K562 (cell line): ENCODE data around the gene PIGV. TPM values are rescaled to one million over a fixed set of nuclear protein-coding genes. Genes with fewer than 3 reads are reported as not detected.

Experiments used
- BRF1 ChIP-seq: IDR thresholded peaks from 3 replicates; pipeline ENCODE4 v1.6.1; 2011; ENCODE audit warnings: borderline replicate concordance, mild to moderate bottlenecking; ENCODE audit not compliant: insufficient read length; ENCODE audit errors: extremely low read depth
- CCNT2 ChIP-seq: IDR thresholded peaks from 2 replicates; pipeline ENCODE4 v1.6.1; 2011; ENCODE audit warnings: borderline replicate concordance, low read depth, mild to moderate bottlenecking, moderate library complexity, mixed read lengths, low read length; ENCODE audit not compliant: insufficient read length; ENCODE audit errors: extremely low read depth
- CHD4 ChIP-seq: fragments of 200-600 bp; sonication (generic); IDR thresholded peaks from 3 replicates; pipeline ENCODE4 v1.6.1; 2012; ENCODE audit warnings: low read depth, mild to moderate bottlenecking, mixed read lengths, low read length, inconsistent platforms; ENCODE audit not compliant: insufficient read depth, insufficient replicate concordance, poor library complexity, severe bottlenecking
- EP300 ChIP-seq: IDR thresholded peaks from 2 replicates; pipeline ENCODE4 v1.6.1; 2012; ENCODE audit warnings: low read length, improper control_type of control experiment
- GATA2 ChIP-seq: sonication (generic); formaldehyde crosslinking; IDR thresholded peaks from 2 replicates; pipeline ENCODE4 v1.4.0; 2020; ENCODE audit warnings: mild to moderate bottlenecking, missing genetic modification reagents
- HMG20A ChIP-seq: fragments of 450-650 bp; formaldehyde crosslinking; conservative IDR thresholded peaks from 2 replicates; pipeline ENCODE4 v1.4.0; 2020; ENCODE audit warnings: mild to moderate bottlenecking, mixed read lengths
- IFI16 ChIP-seq: fragments of 250-450 bp; sonication (Bioruptor Pico); IDR thresholded peaks from 2 replicates; pipeline ENCODE4 v2.1.2; 2022; ENCODE audit warnings: mild to moderate bottlenecking, inconsistent platforms
- PHB ChIP-seq: fragments of 250-450 bp; sonication (Bioruptor Pico); IDR thresholded peaks from 2 replicates; pipeline ENCODE4 v1.5.0; 2021
- POLR2AphosphoS5 ChIP-seq: IDR thresholded peaks from 2 replicates; pipeline ENCODE4 v1.6.1; 2011; ENCODE audit warnings: mild to moderate bottlenecking, low read depth, low read length, moderate library complexity; ENCODE audit not compliant: control insufficient read depth, insufficient read depth
- SMARCA5 ChIP-seq: fragments of 450-650 bp; IDR thresholded peaks from 2 replicates; pipeline ENCODE4 v1.6.1; 2016
- SMC3 ChIP-seq: conservative IDR thresholded peaks from 2 replicates; pipeline ENCODE4 v1.6.1; 2011; ENCODE audit warnings: low read depth, low read length, improper control_type of control experiment; ENCODE audit not compliant: insufficient read depth
- TSHZ1 ChIP-seq: fragments of 250-450 bp; sonication (Bioruptor Pico); IDR thresholded peaks from 2 replicates; pipeline ENCODE4 v1.4.0; 2020; ENCODE audit warnings: mild to moderate bottlenecking, moderate library complexity
- YY1 ChIP-seq, 3 experiments: IDR thresholded peaks; 2 replicates each; pipeline ENCODE4 v1.6.1; 2011; ENCODE audit warnings: low read length in 2 of 3, mild to moderate bottlenecking in 2 of 3, moderate library complexity in 2 of 3, borderline replicate concordance in 1 of 3, control low read depth in 1 of 3, low read depth in 1 of 3; ENCODE audit not compliant: insufficient read depth in 3 of 3, insufficient replicate concordance in 2 of 3, control insufficient read depth in 1 of 3, insufficient read length in 1 of 3; ENCODE audit errors: extremely low read depth in 1 of 3
- ZBTB7A ChIP-seq: IDR thresholded peaks from 2 replicates; pipeline ENCODE4 v1.6.1; 2011; ENCODE audit warnings: low read depth, mild to moderate bottlenecking, low read length, moderate library complexity, borderline replicate concordance; ENCODE audit not compliant: control insufficient read depth
- ZNF282 ChIP-seq: sonication (generic); formaldehyde crosslinking; IDR thresholded peaks from 2 replicates; pipeline ENCODE4 v1.8.1; 2023; ENCODE audit warnings: missing genetic modification reagents
- polyA plus RNA-seq, 8 experiments: library from polyadenylated mRNA; depleted of rRNA in 4 of 8; stranded (reverse) in 5 of 8; unstranded in 3 of 8; fragments of >200 nt; fragmentation: Nextera tagmentation in 2 of 8; fragmentation: Illumina TruSeq in 1 of 8; extraction: Ambion mirVana in 2 of 8; extraction: Trizol in 1 of 8; gene quantifications; 2 replicates each; pipeline versions ENCODE4 v1.2.1 to v1.2.3, GENCODE V29; 2011 to 2014; ENCODE audit warnings: inconsistent platforms in 1 of 8, missing spikeins in 1 of 8
- total RNA-seq, 7 experiments: library from RNA; depleted of rRNA in 6 of 7; stranded (reverse); fragments of >200 nt in 6 of 7; fragmentation: Illumina TruSeq in 2 of 7; extraction: Trizol in 2 of 7; gene quantifications; 2 replicates each; pipeline versions ENCODE4 v1.2.1 to v1.2.3, GENCODE V29; 2011 to 2021; ENCODE audit warnings: low replicate concordance in 1 of 7
- TF ChIP-seq, protein P1 (sequence below), 3 experiments: fragments of 200-800 bp in 1 of 3; sonication (Bioruptor generic) in 1 of 3; sonication (generic) in 1 of 3; formaldehyde crosslinking in 1 of 3; IDR thresholded peaks; 2 replicates each; pipeline versions ENCODE4 v1.6.1 to v1.8.0; 2016 to 2022; ENCODE audit warnings: mild to moderate bottlenecking in 2 of 3, missing compliant biosample characterization in 2 of 3, missing genetic modification characterization in 2 of 3, missing genetic modification reagents in 1 of 3
- TF ChIP-seq, protein P2 (sequence below): sonication (generic); formaldehyde crosslinking; IDR thresholded peaks from 2 replicates; pipeline ENCODE4 v1.8.0; 2022; ENCODE audit warnings: mild to moderate bottlenecking, missing genetic modification reagents
- TF ChIP-seq, protein P3 (sequence below): fragments of 450-650 bp; formaldehyde crosslinking; IDR thresholded peaks from 2 replicates; pipeline ENCODE4 v1.4.0; 2020; ENCODE audit warnings: mild to moderate bottlenecking

The PIGV gene
- total and polyA plus RNA-seq, 9 of the 15 experiments (the other 6 are each of a cell fraction or from before 2014, with no cell fraction given), result 8.4 to 21.8 (median 11.7) TPM

DNA sequence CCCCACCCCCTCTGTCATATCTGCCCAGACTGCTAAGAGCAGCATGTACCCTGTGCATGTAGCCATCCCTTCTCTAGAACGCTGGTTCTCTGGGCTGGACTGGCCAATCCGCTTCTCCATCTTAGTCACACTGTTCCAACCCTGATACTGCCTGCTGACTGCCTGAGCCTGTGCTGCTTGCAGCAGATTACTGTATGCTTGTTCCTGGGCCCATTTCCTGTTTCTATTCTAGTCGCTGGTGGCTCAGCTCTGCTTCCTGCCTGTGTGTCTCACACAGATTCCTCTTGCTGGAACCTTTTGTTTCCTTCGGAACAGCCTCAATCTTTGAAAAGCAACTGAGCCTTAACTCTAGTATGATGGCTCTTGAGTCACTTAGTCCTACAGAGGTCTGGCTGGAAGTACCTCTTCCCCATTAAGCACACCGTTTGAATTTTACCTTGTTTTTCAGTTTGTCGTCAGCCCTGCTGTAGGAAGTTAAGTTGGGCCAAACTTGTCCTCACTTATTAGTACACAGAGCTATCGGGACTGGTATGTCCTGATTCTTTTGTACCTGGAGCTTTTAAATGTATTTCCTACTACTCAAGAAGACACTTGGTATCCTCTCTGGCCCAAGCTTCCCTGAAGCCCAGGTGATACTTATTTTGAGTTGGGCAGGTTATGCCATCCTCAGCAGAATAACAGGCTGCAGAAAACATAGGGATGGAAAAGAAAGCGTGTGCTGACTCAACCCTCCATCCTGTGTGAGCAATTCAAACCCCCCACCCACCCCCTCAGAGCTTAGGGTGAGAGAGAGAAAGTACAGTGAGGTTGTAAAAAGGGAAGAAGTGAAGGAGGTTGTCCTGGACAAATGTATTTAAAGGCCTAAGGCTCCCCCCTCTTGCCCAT, 43.4 kb upstream of the PIGV start (continued):
- TF ChIP-seq, protein P1, sequence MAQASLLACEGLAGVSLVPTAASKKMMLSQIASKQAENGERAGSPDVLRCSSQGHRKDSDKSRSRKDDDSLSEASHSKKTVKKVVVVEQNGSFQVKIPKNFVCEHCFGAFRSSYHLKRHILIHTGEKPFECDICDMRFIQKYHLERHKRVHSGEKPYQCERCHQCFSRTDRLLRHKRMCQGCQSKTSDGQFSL (CRISPR knock-in tag; IDR thresholded peaks at IDR 0.05), result no peak; the same call in 1 of the 2 replicates
- TF ChIP-seq, protein P1 (tag; IDR thresholded peaks at IDR 0.05), result no peak
- TF ChIP-seq YY1 (IDR thresholded peaks at IDR 0.05; ENCODE audit: borderline replicate concordance in 1 of 3, control insufficient read depth in 1 of 3, extremely low read depth in 1 of 3, insufficient read depth in 3 of 3, insufficient read length in 1 of 3, insufficient replicate concordance in 2 of 3, low read depth in 1 of 3, low read length in 2 of 3) (peak in 2 of 3 experiments; percentile 40 to 74), SMC3 (no peak), ZNF282 (CRISPR knock-in tag) (no peak), EP300 (peak; percentile 86), TSHZ1 (CRISPR knock-in tag) (no peak), SMARCA5 (peak; percentile 99), PHB (no peak), GATA2 (CRISPR knock-in tag) (no peak), CHD4 (no peak), BRF1 (no peak), IFI16 (no peak), CCNT2 (no peak), ZBTB7A (no peak), POLR2AphosphoS5 (peak; percentile 68), HMG20A (CRISPR knock-in tag) (no peak)
- TF ChIP-seq, protein P2, sequence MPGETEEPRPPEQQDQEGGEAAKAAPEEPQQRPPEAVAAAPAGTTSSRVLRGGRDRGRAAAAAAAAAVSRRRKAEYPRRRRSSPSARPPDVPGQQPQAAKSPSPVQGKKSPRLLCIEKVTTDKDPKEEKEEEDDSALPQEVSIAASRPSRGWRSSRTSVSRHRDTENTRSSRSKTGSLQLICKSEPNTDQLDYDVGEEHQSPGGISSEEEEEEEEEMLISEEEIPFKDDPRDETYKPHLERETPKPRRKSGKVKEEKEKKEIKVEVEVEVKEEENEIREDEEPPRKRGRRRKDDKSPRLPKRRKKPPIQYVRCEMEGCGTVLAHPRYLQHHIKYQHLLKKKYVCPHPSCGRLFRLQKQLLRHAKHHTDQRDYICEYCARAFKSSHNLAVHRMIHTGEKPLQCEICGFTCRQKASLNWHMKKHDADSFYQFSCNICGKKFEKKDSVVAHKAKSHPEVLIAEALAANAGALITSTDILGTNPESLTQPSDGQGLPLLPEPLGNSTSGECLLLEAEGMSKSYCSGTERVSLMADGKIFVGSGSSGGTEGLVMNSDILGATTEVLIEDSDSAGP (CRISPR knock-in tag), result no peak
- TF ChIP-seq, protein P3, sequence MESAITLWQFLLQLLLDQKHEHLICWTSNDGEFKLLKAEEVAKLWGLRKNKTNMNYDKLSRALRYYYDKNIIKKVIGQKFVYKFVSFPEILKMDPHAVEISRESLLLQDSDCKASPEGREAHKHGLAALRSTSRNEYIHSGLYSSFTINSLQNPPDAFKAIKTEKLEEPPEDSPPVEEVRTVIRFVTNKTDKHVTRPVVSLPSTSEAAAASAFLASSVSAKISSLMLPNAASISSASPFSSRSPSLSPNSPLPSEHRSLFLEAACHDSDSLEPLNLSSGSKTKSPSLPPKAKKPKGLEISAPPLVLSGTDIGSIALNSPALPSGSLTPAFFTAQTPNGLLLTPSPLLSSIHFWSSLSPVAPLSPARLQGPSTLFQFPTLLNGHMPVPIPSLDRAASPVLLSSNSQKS (CRISPR knock-in tag), result no peak
